CD8-positive, alpha-beta memory T cell (primary cell): ENCODE results near the gene HERC3. TPM values are rescaled to one million over a fixed set of nuclear protein-coding genes. Genes with fewer than 3 reads are reported as not detected.

Source experiments
- CTCF ChIA-PET: fragments of 350-600 bp; sonication (Branson Sonifier 250); formaldehyde crosslinking; loops from one replicate; lab custom pipeline; 2021; ENCODE audit warnings: antibody characterized with exemption; lab: Charles Lee
- POLR2A ChIA-PET: fragments of 350-600 bp; sonication (Branson Sonifier 250); formaldehyde crosslinking; loops from one replicate; lab custom pipeline; 2021; ENCODE audit warnings: antibody characterized with exemption; lab: Charles Lee
- DNase-seq, 5 donors: peaks; one replicate each; pipeline versions ENCODE4 v3.0.0 to v3.0.0-alpha.2; 2020 to 2022; ENCODE audit warnings: mixed read lengths in 1 of 5
- H3K27ac ChIP-seq: one replicate; pipeline ENCODE4 v1.7.0; 2013; ENCODE audit warnings: low read depth, mild to moderate bottlenecking, low read length, moderate library complexity
- H3K27me3 ChIP-seq: 2 replicates; pipeline ENCODE4 v1.7.0; 2013; ENCODE audit warnings: low read length, mild to moderate bottlenecking; ENCODE audit not compliant: insufficient read depth, poor library complexity, severe bottlenecking
- H3K36me3 ChIP-seq: 2 replicates; pipeline ENCODE4 v1.7.0; 2013; ENCODE audit warnings: mild to moderate bottlenecking, low read length, moderate library complexity; ENCODE audit not compliant: insufficient read depth
- H3K4me1 ChIP-seq: 2 replicates; pipeline ENCODE4 v1.7.0; 2013; ENCODE audit warnings: mild to moderate bottlenecking, low read length, moderate library complexity; ENCODE audit not compliant: insufficient read depth
- H3K4me3 ChIP-seq: 2 replicates; pipeline ENCODE4 v1.7.0; 2013; ENCODE audit warnings: mild to moderate bottlenecking, low read length
- H3K9me3 ChIP-seq: 2 replicates; pipeline ENCODE4 v1.7.0; 2013; ENCODE audit warnings: mild to moderate bottlenecking, low read length
- H3K27ac Mint-ChIP-seq, 8 donors: one replicate each; pipeline ENCODE4 v1.8.0; 2020 to 2021; ENCODE audit warnings: mixed read lengths in 8 of 8, mild to moderate bottlenecking in 6 of 8, inconsistent platforms in 3 of 8, moderate library complexity in 3 of 8
- H3K27me3 Mint-ChIP-seq, 2 donors: one replicate each; pipeline ENCODE4 v1.8.0; 2020 to 2021; ENCODE audit warnings: mixed read lengths in 2 of 2, mild to moderate bottlenecking in 1 of 2, moderate library complexity in 1 of 2
- H3K36me3 Mint-ChIP-seq, 3 donors: one replicate each; pipeline ENCODE4 v1.8.0; 2020 to 2021; ENCODE audit warnings: mixed read lengths in 3 of 3, inconsistent platforms in 1 of 3, mild to moderate bottlenecking in 1 of 3
- H3K4me1 Mint-ChIP-seq, 3 donors: one replicate each; pipeline ENCODE4 v1.8.0; 2020 to 2021; ENCODE audit warnings: mixed read lengths in 3 of 3, inconsistent platforms in 1 of 3, mild to moderate bottlenecking in 1 of 3
- H3K4me3 Mint-ChIP-seq, 7 donors: one replicate each; pipeline ENCODE4 v1.8.0; 2020 to 2021; ENCODE audit warnings: mixed read lengths in 7 of 7, mild to moderate bottlenecking in 6 of 7, moderate library complexity in 4 of 7, inconsistent platforms in 2 of 7
- H3K9me3 Mint-ChIP-seq, 5 donors: one replicate each; pipeline ENCODE4 v1.8.0; 2020 to 2022; ENCODE audit warnings: mixed read lengths in 5 of 5, mild to moderate bottlenecking in 3 of 5, moderate library complexity in 2 of 5, inconsistent platforms in 1 of 5
- polyA plus RNA-seq: library from polyadenylated mRNA; unstranded; fragments of 300-500 nt; fragmentation: Illumina TruSeq; gene quantifications from one replicate; pipeline ENCODE4 v1.2.3, GENCODE V29; 2021
- total RNA-seq, 2 experiments: library from RNA; stranded (reverse); gene quantifications; one replicate each; pipeline ENCODE4 v1.2.3, GENCODE V29; 2021

The HERC3 gene
- total and polyA plus RNA-seq, 3 experiments from 2014 or later = 27.9 to 34.5 (median 31.8) TPM

- CTCF ChIA-PET = no interaction called here
- no peaks in the 10 kb centered on the region for H3K9me3 Mint-ChIP-seq
- H3K4me3 Mint-ChIP-seq = no peak overlapping the region
- no peak overlapping the region for H3K4me3 ChIP-seq
- H3K27ac Mint-ChIP-seq = peak overlapping the region in 5 of 8 donors; percentile 5 to 48 (median 32)
- no peaks in the 10 kb centered on the region for H3K4me1 ChIP-seq
- POLR2A ChIA-PET = no interaction called here
- peaks cover 18 to 45% (median 40%) of the 10 kb centered on the region in 3 donors for H3K4me1 Mint-ChIP-seq
- DNase-seq = no peak
- H3K9me3 ChIP-seq = no peaks in the 10 kb centered on the region
- H3K27me3 Mint-ChIP-seq = peaks cover 0 to 1% of the 10 kb centered on the region in 2 donors
- peaks cover 0 to 61% (median 33%) of the 10 kb centered on the region in 3 donors for H3K36me3 Mint-ChIP-seq
- H3K27me3 ChIP-seq = no peaks in the 10 kb centered on the region
- no peak overlapping the region for H3K27ac ChIP-seq
- peaks cover 24% of the 10 kb centered on the region for H3K36me3 ChIP-seq
Measured at GRCh38 chr4:88653371-88653946, 61.2 kb downstream of the HERC3 start.

DNA sequence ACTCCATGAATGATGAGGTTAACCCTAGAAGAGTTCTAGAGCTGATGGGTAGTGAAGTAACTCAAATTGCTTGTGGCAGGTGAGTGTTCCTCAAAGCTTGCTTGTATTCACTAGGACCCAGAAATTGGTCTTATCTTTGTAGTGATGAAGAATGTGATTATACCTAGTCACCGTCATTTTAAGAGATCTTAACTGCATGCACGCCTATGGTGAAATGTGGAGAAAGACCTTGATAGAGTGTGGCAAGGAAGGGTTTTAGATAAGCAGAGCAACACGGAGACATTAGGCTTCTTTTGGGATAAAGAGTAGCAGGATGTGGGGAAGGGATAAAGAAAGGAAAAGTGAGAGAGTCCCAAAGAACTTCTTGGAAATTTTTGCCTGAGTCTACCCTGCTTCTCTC is 62.9 kb downstream of the HERC3 start:
- no peak for DNase-seq
- H3K36me3 ChIP-seq = peaks cover 24% of the 10 kb centered on the region
- peaks cover 0 to 71% (median 37%) of the 10 kb centered on the region in 3 donors for H3K36me3 Mint-ChIP-seq
- H3K4me1 ChIP-seq = no peaks in the 10 kb centered on the region
- no peaks in the 10 kb centered on the region for H3K27me3 Mint-ChIP-seq
- no peak overlapping the region for H3K4me3 Mint-ChIP-seq
- H3K4me3 ChIP-seq = no peak overlapping the region
- CTCF ChIA-PET = interaction anchor here (1.5 kb wide), 1 partner anchor 116 kb away, joined by 6 read pairs; no protein-coding TSS in a partner anchor
- H3K27me3 ChIP-seq = no peaks in the 10 kb centered on the region
- POLR2A ChIA-PET = no interaction called here
- H3K27ac Mint-ChIP-seq = peak overlapping the region in 3 of 8 donors; percentile 28 to 53 (median 30)
- H3K4me1 Mint-ChIP-seq = peaks cover 10 to 31% (median 24%) of the 10 kb centered on the region in 3 donors
- no peaks in the 10 kb centered on the region for H3K9me3 Mint-ChIP-seq
- H3K9me3 ChIP-seq = no peaks in the 10 kb centered on the region
- no peak overlapping the region for H3K27ac ChIP-seq

DNA sequence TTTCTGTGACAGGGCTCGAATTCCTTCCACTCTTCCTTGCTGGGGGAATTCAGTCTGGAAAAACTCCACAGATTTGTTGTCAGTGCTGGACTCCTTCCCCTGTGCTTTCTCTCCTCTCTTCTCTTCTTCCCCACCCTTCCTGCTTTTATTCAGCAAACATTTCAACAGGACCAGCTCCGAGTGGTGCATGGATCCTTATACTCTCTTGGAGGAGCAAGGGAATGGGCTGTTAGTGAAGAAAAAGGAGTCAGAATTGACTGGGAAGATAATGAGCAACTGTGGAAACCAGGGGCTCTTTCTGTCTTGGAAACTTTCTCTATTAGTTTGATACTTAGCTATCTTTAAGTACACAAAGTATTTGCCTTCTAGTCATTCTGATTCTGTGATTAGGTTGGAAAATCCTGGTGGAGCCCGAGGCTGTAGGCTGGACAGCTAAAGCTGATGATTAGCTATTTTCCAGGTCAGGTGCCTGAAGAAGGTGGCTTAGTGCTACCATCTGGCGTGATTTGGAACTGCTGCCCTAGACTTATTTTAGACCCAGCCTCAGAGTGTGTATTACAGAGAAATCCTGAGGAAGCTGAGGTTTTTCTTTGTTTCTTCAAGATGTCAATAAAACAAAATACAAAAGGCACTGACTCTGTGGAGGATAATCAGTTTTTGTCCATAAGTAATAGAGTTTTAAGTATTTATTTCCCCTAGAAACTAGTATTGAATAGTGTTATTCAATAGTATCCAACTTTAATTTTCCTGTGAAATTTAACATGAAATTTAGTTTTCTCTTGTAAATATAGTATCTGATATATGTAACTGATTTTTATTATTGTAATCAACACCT is 67.0 kb downstream of the HERC3 start:
- no peaks in the 10 kb centered on the region for H3K4me1 ChIP-seq
- Mint-ChIP-seq H3K27ac (peak overlapping the region in 6 of 8 donors; percentile 2 to 38 (median 18)), H3K4me3 (no peak overlapping the region), H3K4me1 (peaks cover 2 to 9% (median 5%) of the 10 kb centered on the region in 3 donors), H3K36me3 (peaks cover 4 to 83% (median 33%) of the 10 kb centered on the region in 3 donors), H3K27me3 (no peaks in the 10 kb centered on the region), H3K9me3 (no peaks in the 10 kb centered on the region)
- ChIA-PET CTCF (interaction anchor here (0.7 to 1.3 kb wide), 8 partner anchors 46 to 136 kb away, joined by 3 to 21 read pairs (median 4); partner anchors contain the start of genes HERC3 and PYURF), POLR2A (no interaction called here)
- H3K36me3 ChIP-seq = peaks cover 25% of the 10 kb centered on the region
- no peaks in the 10 kb centered on the region for H3K27me3 ChIP-seq
- H3K27ac ChIP-seq = no peak overlapping the region
- no peaks in the 10 kb centered on the region for H3K9me3 ChIP-seq
- no peak overlapping the region for H3K4me3 ChIP-seq
- peak in 2 of 5 donors; percentile 15 to 42 for DNase-seq

DNA sequence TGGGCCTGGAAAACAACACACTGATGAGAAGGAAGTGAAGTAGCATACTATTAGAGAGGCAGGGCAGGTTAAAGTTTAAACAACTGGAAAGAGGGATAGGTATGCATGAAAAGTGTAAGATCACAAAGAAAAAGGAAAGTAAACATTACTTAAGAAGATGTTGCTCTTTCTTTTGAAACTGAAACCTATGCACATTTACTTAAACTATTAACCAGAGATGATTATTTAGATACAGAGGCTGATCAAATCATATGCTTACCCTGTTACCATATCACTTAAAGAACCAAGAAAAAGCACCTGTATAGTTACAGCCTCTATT is 67.6 kb downstream of the HERC3 start:
- H3K4me1 ChIP-seq = no peaks in the 10 kb centered on the region
- no peak for DNase-seq
- H3K36me3 ChIP-seq = peaks cover 22% of the 10 kb centered on the region
- H3K27me3 ChIP-seq = no peaks in the 10 kb centered on the region
- Mint-ChIP-seq H3K36me3 (peaks cover 4 to 84% (median 33%) of the 10 kb centered on the region in 3 donors), H3K9me3 (no peaks in the 10 kb centered on the region), H3K4me3 (no peak overlapping the region), H3K27me3 (no peaks in the 10 kb centered on the region), H3K4me1 (peaks cover 2 to 9% (median 5%) of the 10 kb centered on the region in 3 donors), H3K27ac (peak overlapping the region in 2 of 8 donors; percentile 2 to 7)
- H3K9me3 ChIP-seq = no peaks in the 10 kb centered on the region
- CTCF ChIA-PET = interaction anchor here (1.2 to 1.3 kb wide), 2 partner anchors 120 to 127 kb away, joined by 4 to 21 read pairs; no protein-coding TSS in a partner anchor
- POLR2A ChIA-PET = no interaction called here
- H3K4me3 ChIP-seq = no peak overlapping the region
- no peak overlapping the region for H3K27ac ChIP-seq

GRCh38 chr4:88660446-88661294 is 68.4 kb downstream of the HERC3 start:
- no peaks in the 10 kb centered on the region for H3K4me1 ChIP-seq
- CTCF ChIA-PET = interaction anchor here (1.6 kb wide), 2 partner anchors 12 to 121 kb away, joined by 4 read pairs; no protein-coding TSS in a partner anchor
- H3K27ac ChIP-seq = no peak overlapping the region
- H3K4me3 Mint-ChIP-seq = no peak overlapping the region
- no peaks in the 10 kb centered on the region for H3K27me3 Mint-ChIP-seq
- DNase-seq = no peak
- H3K27ac Mint-ChIP-seq = peak overlapping the region in 3 of 8 donors; percentile 9 to 49 (median 15)
- peaks cover 4 to 84% (median 27%) of the 10 kb centered on the region in 3 donors for H3K36me3 Mint-ChIP-seq
- POLR2A ChIA-PET = no interaction called here
- no peaks in the 10 kb centered on the region for H3K9me3 ChIP-seq
- peaks cover 14% of the 10 kb centered on the region for H3K36me3 ChIP-seq
- H3K4me3 ChIP-seq = no peak overlapping the region
- no peaks in the 10 kb centered on the region for H3K27me3 ChIP-seq
- H3K9me3 Mint-ChIP-seq = no peaks in the 10 kb centered on the region
- H3K4me1 Mint-ChIP-seq = peaks cover 0 to 6% (median 5%) of the 10 kb centered on the region in 3 donors

GRCh38 chr4:88661739-88662138 is 69.5 kb downstream of the HERC3 start:
- peaks cover 0 to 3% (median 0%) of the 10 kb centered on the region in 3 donors for H3K4me1 Mint-ChIP-seq
- Histone ChIP-seq H3K9me3 (no peaks in the 10 kb centered on the region), H3K27ac (no peak overlapping the region), H3K4me3 (no peak overlapping the region), H3K27me3 (no peaks in the 10 kb centered on the region), H3K36me3 (peaks cover 10% of the 10 kb centered on the region), H3K4me1 (no peaks in the 10 kb centered on the region)
- H3K27me3 Mint-ChIP-seq = no peaks in the 10 kb centered on the region
- H3K4me3 Mint-ChIP-seq = no peak overlapping the region
- H3K36me3 Mint-ChIP-seq = peaks cover 4 to 82% (median 24%) of the 10 kb centered on the region in 3 donors
- no peak for DNase-seq
- ChIA-PET POLR2A (no interaction called here), CTCF (interaction anchor here (1.2 to 1.6 kb wide), 3 partner anchors 10 to 122 kb away, joined by 3 to 4 read pairs (median 4); no protein-coding TSS in a partner anchor)
- peak overlapping the region in 1 of 8 donors; percentile 10 for H3K27ac Mint-ChIP-seq
- H3K9me3 Mint-ChIP-seq = no peaks in the 10 kb centered on the region

DNA sequence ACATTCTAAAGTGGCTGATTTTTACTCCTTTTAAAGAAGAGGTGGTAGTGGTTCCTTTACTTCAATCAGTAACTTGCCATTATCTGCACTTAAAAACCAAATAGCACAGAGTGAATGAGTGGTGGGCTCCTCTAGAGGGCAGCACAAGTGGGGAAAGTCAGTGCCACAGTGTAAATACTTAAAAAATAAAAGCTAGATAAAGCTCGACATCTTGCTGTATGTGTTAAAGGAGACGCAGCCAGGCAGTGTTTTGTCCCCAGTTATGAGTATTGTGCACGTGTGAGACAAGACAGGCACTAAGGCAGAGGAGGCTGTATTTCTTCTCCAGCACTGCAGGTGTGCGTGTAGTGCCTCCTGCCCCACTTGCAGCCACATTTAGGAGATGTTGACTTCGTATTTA is 80.7 kb downstream of the HERC3 start:
- CTCF ChIA-PET = interaction anchor here (0.8 to 1.0 kb wide), 2 partner anchors 11 kb away, joined by 3 to 4 read pairs; no protein-coding TSS in a partner anchor
- H3K9me3 Mint-ChIP-seq = no peaks in the 10 kb centered on the region
- H3K36me3 ChIP-seq = peaks cover 15% of the 10 kb centered on the region
- H3K27me3 Mint-ChIP-seq = no peaks in the 10 kb centered on the region
- peaks cover 4 to 81% (median 21%) of the 10 kb centered on the region in 3 donors for H3K36me3 Mint-ChIP-seq
- peak in 1 of 5 donors; percentile 15 for DNase-seq
- H3K9me3 ChIP-seq = no peaks in the 10 kb centered on the region
- H3K4me3 Mint-ChIP-seq = no peak overlapping the region
- POLR2A ChIA-PET = no interaction called here
- H3K4me1 Mint-ChIP-seq = peaks cover 0 to 4% (median 0%) of the 10 kb centered on the region in 3 donors
- no peaks in the 10 kb centered on the region for H3K27me3 ChIP-seq
- H3K27ac Mint-ChIP-seq = peak overlapping the region in 3 of 8 donors; percentile 40 to 64 (median 55)
- no peak overlapping the region for H3K27ac ChIP-seq
- no peak overlapping the region for H3K4me3 ChIP-seq
- no peaks in the 10 kb centered on the region for H3K4me1 ChIP-seq
